HS-27A (cell line): ENCODE results near the gene PLA2G4F.

Source experiments
- DNase-seq: peaks from one replicate; pipeline ENCODE4 v3.0.0-alpha.2; 2012; ENCODE audit warnings: low read depth, missing footprints

Gene PLA2G4F, protein sequence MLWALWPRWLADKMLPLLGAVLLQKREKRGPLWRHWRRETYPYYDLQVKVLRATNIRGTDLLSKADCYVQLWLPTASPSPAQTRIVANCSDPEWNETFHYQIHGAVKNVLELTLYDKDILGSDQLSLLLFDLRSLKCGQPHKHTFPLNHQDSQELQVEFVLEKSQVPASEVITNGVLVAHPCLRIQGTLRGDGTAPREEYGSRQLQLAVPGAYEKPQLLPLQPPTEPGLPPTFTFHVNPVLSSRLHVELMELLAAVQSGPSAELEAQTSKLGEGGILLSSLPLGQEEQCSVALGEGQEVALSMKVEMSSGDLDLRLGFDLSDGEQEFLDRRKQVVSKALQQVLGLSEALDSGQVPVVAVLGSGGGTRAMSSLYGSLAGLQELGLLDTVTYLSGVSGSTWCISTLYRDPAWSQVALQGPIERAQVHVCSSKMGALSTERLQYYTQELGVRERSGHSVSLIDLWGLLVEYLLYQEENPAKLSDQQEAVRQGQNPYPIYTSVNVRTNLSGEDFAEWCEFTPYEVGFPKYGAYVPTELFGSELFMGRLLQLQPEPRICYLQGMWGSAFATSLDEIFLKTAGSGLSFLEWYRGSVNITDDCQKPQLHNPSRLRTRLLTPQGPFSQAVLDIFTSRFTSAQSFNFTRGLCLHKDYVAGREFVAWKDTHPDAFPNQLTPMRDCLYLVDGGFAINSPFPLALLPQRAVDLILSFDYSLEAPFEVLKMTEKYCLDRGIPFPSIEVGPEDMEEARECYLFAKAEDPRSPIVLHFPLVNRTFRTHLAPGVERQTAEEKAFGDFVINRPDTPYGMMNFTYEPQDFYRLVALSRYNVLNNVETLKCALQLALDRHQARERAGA

DNA sequence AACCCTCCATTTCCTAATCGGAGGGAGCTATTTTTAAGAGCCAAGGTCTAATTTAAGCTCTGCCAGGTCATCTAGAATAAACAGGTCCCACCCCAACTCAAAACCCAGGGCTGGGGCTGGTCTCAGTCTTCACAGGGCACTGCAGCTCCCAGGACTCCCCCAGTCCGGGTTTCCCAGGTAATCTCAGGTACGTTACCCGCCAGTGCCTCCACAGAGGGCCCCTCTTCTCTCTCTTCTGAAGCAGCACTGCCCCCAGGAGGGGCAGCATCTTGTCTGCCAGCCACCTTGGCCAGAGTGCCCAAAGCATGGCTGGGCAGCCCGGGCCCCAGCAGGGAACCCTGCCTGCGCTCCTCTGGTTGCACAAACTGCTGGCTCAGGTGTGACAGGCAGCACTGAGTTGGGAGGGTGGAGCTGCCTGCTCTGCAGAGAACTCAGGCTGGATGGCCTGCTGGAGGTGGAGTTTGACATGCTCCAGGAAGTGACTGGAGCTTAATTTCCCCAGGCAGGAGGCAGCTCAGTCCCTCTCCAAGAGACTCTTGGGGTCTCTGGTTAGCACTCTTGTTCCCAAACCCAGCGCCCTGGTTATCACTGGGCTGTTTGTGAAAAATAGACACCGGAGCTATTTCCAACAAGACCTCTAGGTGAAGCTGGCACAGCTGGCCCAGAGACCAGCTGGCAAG is at the start of gene PLA2G4F:
Gene PLA2G4F, minus strand, starts transcription at position 394 of the 680 bp plus-strand sequence. Its CDS starts 87 bp downstream, at position 307.
- DNase-seq: no peak

- DNase-seq: no peak
These were observed 47.5 kb upstream of the PLA2G4F start for GRCh38 chr15:42203891-42204290.

DNA sequence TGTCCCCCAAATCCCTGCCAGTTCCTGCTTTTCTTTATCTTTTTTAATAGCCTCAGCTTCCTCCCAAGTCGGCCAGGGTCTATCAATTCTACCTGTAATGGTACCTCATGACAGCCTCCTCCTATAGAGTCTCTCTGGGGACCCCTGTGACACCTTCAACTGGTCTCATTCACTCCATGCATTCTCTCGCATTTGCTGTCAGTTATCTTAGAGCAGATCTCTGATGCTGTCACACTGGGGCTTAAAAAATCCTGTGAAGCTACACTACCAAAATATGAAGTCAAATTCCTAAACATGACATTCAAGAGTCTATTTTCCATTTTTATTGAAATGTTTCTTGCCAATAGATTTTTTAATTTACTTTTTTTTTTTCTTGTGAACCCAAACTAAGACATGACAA is 46.2 kb upstream of the PLA2G4F start:
- DNase-seq: no peak

GRCh38 chr15:42201801-42202200 is 45.4 kb upstream of the PLA2G4F start:
- no peak for DNase-seq

- DNase-seq: no peak
These were observed 42.7 kb upstream of the PLA2G4F start for GRCh38 chr15:42199126-42199525.

DNA sequence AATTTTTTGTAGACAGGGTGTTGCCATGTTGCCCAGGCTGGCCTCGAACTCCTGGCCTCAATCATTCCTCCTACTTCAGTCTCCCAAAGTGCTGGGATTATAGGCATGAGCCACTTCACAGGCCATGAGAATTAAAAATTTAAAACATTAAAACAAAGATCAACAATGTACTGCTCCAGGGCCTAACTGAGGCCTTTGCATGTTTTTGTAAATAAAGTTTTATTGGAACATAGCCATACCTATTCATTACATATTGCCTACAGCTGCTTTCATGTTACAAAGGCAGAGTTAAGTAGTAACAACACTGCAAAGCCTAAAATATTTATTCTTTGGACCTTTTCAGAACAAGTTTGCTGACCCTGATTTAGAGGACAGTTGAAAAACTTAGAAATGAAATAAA is 42.1 kb upstream of the PLA2G4F start:
- DNase-seq: no peak

DNA sequence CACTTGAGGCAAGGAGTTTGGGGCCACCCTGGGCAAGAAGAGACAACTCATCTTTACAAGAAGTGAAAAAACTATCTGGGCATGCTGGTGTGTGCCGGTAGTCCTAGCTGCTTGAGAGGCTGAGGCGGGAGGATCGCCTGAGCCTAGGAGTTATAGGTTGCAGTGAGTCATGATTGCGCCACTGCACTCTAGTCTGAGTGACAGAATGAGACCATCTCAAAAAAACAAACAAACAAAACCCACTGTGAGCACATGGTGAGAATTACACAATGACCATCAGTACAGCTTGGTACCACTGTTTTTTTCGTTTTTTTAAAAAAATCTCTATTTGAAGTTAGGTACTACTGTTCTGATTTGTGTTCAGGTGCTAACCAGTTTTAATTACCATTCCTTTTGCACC is 38.1 kb upstream of the PLA2G4F start:
- DNase-seq: no peak

DNA sequence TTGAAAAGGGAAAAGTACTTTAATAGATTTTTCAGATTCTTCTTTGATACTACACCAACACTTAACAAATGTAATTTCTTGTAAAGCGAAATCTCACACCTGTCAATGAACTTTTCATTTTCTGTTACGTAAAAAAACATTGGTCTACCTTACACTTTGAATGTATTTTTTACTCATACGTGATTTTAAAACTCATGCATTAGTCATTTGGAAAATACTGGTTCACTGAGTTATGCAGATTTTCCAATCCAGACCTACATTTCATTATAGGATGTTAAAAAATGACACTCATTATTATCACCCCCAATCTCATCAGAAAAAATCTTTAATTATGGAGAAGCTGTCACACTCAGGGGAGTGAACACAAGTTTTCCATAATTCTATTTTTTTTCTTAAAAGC is 36.9 kb upstream of the PLA2G4F start:
- no peak for DNase-seq

DNA sequence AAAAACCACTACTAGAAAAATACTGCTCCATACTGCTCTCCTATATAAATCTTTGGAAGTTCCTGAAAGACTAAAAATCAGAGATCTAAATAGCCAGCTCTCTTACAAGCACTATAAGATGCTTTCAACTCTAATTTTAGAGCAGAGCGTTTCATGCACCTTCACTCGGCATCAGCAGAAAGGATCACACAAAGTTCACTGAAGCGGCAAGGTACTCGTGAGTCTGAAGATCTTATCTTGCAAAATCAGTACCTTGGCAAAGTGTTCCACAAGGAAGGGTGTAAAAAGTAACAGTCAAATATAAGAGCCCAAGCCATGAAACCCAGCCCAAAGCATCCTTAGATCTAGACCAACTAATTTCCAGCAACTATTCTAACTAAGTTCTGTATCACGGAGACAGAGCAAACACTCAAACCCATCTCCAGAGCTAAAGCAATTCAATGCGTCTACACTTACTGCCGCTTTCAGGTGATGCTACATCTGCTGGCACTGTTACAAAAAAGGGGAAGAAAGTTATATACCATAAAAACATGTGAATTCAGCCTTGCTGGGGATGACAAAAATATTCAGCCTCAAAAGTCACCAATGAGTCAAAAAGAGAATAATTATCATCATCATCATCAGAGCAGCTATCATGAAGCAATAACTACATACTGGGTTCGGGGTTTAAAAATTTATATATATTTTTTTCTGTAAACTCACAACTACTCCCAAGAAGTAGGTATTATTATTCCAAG is 35.3 kb upstream of the PLA2G4F start:
- no peak for DNase-seq

DNA sequence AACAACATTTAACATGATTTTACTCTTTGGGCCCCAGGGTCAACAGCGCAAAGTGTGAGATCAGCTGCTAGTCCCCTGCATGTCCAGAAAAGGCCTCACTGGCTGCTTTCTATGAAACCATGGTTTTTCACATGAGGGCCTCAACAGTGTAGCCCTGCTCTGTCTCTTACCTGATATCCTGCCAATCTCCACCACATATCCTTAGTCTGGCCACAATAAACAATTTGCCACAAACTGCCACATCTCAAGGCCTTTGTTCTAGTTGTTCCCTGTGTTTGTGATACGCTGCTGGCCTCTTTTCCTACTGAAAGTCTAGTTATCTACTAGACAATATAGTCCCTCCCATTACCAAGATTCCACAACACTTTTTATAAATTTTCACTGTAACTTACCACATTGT is 33.9 kb upstream of the PLA2G4F start:
- DNase-seq: no peak

DNA sequence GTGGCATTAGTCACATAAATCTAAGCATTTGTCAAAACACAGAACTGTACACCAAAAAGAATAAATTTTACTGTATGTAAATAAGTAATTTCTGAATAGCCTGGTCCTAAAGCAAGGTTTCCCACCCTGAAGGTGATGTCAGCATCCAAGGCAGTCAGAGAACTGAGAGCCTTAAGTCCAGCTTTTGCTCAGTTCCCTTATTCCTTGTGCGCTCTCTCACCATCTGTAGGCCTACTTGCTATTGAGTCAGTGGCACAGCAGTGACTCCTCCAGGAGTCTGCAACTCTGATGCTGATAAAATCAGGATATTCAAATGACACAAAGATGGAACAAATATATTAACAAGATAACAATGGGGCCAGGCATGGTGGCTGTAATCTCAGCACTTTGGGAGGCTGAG is 29.4 kb upstream of the PLA2G4F start:
- DNase-seq: no peak

DNA sequence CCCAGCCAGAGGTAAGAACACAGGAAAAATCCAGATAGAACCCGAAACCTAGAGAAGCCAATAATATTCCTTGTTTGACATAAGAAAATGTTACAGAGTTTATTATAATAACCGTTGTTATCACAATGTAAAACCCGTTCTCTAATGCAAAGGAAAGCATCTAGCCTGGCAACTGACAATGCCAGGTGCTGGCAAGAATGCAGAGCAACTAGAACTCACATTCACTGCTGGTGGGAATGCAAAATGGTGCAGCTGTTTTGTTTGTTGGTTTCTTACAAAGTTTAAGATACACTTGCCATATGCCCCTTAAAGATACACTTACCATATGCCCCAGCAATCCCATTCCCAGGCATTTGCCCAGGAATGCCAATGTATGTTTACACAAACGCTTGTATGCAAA is 28.3 kb upstream of the PLA2G4F start:
- no peak for DNase-seq

DNA sequence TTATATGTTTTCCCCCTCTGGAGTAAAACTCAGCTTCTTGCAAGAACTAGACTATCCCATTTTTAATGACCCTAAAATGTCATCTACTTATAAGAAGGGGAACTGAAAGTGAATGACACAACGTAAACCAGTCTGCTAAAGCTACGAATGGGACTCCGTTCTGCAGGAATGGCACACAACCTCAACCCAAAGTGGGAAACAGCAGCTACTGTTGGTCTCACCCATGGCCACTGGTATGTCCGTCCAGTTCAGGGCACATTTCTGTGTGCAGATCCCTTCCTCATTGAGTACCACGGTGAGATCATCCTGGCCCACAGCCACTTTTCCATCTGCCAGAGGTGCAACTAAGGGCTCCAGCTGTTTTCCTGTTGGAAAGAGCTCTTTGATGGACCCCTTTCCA is 27.9 kb upstream of the PLA2G4F start:
- no peak for DNase-seq

- no peak for DNase-seq
These were observed 26.5 kb upstream of the PLA2G4F start for GRCh38 chr15:42182961-42183360.

DNA sequence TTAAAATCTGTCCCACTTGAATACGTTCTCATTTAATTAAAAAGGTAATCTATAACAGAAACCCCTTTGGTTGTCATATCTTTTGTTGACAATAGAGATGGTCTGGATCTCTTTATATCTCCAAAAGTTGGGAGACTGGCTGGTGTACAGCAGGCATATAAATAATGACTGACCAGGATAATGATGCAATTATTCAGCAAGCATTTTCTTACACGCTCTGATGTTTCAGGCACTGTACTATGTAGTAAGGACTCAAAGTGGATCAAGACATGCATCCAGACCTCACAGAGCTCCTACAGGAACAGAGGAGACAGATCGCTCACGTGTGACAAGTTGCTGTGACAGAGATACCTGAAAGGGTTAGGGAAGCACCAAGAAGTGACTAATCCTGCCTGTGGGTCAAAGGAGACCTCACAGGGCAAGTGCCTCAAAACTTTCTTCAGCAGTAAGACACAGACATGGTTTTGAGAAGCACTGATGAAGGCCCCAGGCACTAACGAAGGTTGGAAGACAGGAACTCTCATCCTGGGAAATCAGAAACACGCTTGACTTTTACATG is 26.0 kb upstream of the PLA2G4F start:
- no peak for DNase-seq

DNA sequence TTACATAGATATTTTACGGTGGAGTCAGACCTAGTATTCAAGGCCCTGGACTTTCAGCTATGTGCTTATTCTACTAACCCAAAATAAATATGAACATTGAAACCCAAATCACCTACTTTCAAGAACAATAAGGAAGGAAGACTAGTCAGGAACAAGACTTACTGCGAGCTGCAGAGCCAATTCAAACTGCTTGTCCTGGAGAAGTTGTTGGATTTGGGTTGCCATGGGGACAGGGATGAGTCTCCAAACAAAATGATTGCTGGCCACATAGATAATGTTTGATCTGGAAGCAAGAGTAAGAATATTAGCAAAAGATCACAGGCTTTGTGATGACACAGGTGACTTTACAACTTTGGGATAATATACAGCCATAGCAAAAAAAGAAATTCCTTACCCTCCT is 21.6 kb upstream of the PLA2G4F start:
- no peak for DNase-seq

DNA sequence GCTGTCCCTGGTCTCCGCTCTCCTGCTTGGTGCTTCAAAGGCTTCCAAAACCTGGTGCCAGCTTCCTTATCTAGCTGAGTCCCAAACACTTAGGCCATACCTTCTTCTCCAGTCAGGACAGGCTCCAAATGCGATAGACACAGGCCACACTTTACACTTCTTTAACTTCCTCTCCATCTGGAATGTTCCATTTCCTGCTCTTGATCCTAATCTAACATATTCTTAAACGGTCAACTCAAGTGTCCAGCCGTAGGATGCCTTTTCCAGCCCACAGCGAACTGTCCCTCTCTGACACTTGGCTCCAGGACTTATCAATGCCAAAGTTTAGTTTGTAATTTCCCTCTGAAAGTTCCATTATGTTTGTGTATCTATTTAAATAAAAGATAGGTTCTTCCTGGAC is 19.2 kb upstream of the PLA2G4F start:
- DNase-seq: no peak

DNA sequence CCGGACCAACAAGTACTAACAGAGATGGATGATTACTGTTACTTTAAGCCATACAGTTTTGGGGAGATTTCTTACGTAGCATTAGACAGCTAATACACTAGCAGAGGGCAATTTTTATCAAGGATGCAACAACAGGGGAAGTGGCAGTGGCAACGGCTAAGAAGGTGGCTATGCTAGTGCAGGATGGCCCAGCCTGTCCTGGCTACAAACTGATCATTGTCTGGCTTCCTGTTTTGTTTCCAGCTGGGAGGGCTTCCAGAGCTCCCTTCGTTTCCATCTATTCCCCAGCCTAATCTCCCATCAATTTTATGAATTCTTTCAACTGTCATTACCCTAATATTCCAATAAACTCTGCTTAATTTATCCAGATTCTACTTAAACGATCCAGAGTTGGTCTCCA is 16.0 kb upstream of the PLA2G4F start:
- DNase-seq: no peak

DNA sequence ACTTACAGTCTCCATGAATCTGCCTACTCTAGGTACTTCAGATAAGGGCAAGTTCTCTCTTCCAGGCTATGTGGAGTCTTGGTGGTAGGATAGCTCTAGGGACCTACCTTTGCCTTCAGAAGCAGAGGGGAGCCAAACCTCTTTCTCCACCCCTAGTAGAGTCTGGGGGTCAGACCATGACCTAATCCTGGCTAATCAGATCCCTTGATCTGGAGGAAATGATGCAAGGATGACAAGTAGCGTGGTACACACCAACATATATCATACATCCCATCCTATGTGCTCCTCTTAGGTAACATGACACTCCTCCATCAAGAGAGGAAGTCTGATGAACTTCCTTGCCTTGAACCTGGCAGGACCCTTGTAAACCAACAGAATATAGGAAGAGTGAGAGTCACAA is 15.4 kb upstream of the PLA2G4F start:
- DNase-seq: no peak

DNA sequence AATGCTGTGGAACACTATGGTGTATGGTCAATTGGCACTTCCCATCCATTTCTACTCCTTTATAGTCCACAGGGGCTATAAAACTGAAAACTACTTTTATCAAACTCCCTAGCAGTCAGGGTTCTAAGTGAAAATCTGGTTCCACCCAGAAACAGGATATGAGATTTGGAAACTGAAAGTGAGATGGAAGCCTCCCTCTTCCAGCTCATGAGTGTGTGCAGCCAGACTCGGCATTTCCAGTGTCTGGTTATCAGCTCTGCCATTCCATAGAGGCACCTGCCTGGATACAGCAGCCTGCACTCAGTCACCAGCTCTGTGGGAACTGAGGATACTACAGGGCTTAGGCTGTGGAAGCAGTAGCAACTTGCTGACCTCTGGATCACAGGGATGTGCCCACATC is 14.7 kb upstream of the PLA2G4F start:
- no peak for DNase-seq

DNA sequence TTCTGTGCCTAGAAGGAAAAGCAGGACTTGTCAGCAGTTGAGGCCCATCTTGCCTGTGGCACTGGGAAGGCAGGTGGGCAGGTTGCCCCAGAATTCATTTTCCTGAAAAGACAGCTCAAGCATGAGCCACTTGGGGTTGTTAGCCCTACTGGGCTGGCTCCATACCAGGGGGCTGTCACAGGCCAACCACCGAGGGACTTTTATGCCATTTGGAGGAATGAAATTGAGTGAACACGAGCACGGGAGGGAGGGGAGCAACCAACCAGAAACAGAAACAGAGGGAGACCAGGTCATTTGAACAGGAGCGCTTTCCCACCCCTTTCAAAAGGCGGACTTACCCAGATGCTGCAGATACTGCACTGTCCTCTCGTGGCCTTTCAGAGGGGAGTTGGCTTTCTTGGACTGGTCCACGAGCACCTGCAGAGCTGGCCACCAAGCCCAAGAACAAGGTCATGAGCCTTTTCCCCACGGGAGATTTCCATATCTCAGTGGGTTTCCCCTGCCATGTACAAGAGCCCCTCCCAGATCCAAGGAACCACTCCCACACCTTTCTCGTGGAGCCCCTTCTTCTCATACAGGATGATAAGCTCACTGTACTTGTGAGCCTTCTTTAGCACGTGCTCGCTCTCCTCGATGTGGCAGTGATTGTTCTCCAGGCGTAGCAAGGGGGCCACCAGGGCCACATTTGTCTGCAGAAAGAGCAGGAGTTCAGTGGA is 9.9 kb upstream of the PLA2G4F start:
- DNase-seq: no peak
